Activated naive CD8-positive, alpha-beta T cell treated with anti-CD3 and anti-CD28 coated beads, Interleukin-2, amount 10 ng/mL, durations not matched to agents 7 days and 5 days (primary cell): Measurements from ENCODE around the gene RNF182. TPM values are rescaled to one million over a fixed set of nuclear protein-coding genes. Genes with fewer than 3 reads are reported as not detected.

ENCODE experiments used
- ATAC-seq: fragments of 150-1000 bp; cut with Tn5 transposase; one replicate; pipeline ENCODE4 v1.10.0; 2021; ENCODE audit warnings: low read depth, moderate library complexity
- POLR2A ChIA-PET: fragments of 350-600 bp; sonication (Branson Sonifier 250); formaldehyde crosslinking; loops from one replicate; lab custom pipeline; 2021; ENCODE audit warnings: antibody characterized with exemption; lab: Charles Lee
- DNase-seq: peaks from one replicate; pipeline ENCODE4 v3.0.0; 2021
- H3K27ac Mint-ChIP-seq: one replicate; pipeline ENCODE4 v1.8.0; 2022; ENCODE audit warnings: mild to moderate bottlenecking, mixed read lengths
- H3K27me3 Mint-ChIP-seq: one replicate; pipeline ENCODE4 v1.8.0; 2022; ENCODE audit warnings: mild to moderate bottlenecking, moderate library complexity, mixed read lengths
- H3K36me3 Mint-ChIP-seq: one replicate; pipeline ENCODE4 v1.8.0; 2021; ENCODE audit warnings: mild to moderate bottlenecking, mixed read lengths
- H3K4me1 Mint-ChIP-seq: one replicate; pipeline ENCODE4 v1.8.0; 2021; ENCODE audit warnings: mixed read lengths
- H3K4me3 Mint-ChIP-seq: one replicate; pipeline ENCODE4 v1.8.0; 2022; ENCODE audit warnings: mild to moderate bottlenecking, moderate library complexity, mixed read lengths
- H3K9me3 Mint-ChIP-seq: one replicate; pipeline ENCODE4 v1.8.0; 2021; ENCODE audit warnings: mixed read lengths
- total RNA-seq, 2 experiments: library from RNA; stranded (reverse); gene quantifications; one replicate each; pipeline ENCODE4 v1.2.3, GENCODE V29; 2021

RNF182 gene
- total RNA-seq, 2 experiments from 2014 or later, result not detected

DNA sequence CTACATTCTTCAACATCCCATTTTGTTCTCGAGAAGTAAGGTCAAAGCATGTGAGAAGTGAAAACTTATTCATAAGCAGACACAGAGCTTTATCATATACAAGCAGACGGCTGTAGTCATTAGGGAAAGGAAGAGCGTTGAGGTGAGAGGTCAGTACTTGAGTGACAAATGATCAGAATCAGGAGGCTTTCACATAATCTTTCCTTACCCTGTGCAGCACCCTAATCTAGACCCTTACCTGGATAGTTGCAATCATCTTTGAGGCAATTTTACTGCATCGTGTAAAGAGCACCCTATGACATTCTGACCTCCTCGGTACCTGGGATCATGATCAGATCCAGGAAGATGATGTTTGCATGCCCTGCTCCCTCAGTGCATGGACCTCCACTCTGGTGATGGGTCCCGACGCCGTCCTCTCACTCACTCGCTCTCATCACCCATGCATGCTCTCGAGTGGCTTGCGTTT, 62.7 kb downstream of the RNF182 start:
- Mint-ChIP-seq H3K27me3 (peaks cover 32% of the 10 kb centered on the region), H3K4me1 (no peaks in the 10 kb centered on the region), H3K27ac (no peak overlapping the region), H3K4me3 (no peak overlapping the region), H3K9me3 (no peaks in the 10 kb centered on the region), H3K36me3 (no peaks in the 10 kb centered on the region)
- no peak for ATAC-seq
- no peak for DNase-seq
- POLR2A ChIA-PET, result no interaction called here

DNA sequence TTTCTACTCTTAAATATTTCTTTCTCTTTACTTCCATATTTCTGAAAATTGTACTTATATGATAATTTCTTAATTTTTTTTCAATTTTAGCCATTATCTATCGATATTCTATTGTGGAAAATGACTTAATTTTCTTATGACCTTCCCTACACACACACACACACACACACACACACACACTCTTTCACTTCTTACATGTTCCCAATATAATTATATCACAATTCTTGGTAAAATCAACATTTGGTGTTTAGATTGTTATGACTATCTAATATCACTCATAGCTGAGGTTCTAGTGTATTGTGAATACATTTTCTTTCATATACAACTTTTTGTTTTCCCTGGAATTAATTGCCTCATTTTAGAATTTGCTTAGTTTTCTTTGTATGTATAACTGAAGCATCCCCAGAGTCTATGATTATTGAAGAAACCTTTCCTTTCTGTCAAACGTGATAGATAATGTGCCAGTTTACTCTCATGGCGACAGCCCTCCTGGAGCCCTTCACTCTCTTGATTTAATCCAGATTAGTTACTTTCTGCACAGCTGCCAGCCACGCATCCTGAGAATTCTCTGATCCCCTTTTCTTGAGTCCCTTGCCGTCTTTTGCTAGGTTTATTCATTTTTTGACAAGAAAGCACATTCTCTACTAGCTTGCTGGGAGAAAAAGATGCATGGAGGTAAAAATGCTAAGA, 63.4 kb downstream of the RNF182 start:
- POLR2A ChIA-PET, result no interaction called here
- no peaks in the 10 kb centered on the region for H3K9me3 Mint-ChIP-seq
- no peak overlapping the region for H3K4me3 Mint-ChIP-seq
- H3K27me3 Mint-ChIP-seq, result peaks cover 32% of the 10 kb centered on the region
- no peaks in the 10 kb centered on the region for H3K36me3 Mint-ChIP-seq
- H3K4me1 Mint-ChIP-seq, result no peaks in the 10 kb centered on the region
- H3K27ac Mint-ChIP-seq, result no peak overlapping the region
- DNase-seq (no peak), ATAC-seq (no peak)

DNA sequence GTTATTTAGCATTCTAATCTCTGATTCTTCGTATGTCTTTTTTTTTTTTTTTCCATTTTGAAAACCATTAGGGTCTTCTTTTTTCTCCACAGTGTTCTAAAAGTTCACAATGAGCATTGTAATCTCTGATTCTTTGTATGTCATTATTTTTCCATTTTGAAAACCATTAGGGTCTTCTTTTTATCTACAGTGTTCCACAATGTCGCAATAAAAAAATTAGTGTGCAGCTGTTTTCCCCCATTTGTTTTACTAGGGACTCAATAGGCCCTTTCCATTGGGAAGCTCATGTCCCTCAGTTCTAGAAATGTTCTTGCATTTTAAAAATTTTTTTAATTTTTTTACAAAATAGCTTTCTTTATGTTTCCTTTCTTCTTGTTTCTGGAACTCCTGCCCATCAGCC, 64.2 kb downstream of the RNF182 start:
- no peak for DNase-seq
- no peak overlapping the region for H3K4me3 Mint-ChIP-seq
- H3K4me1 Mint-ChIP-seq, result no peaks in the 10 kb centered on the region
- no peak for ATAC-seq
- no peaks in the 10 kb centered on the region for H3K9me3 Mint-ChIP-seq
- peaks cover 30% of the 10 kb centered on the region for H3K27me3 Mint-ChIP-seq
- no peak overlapping the region for H3K27ac Mint-ChIP-seq
- POLR2A ChIA-PET, result no interaction called here
- H3K36me3 Mint-ChIP-seq, result no peaks in the 10 kb centered on the region

DNA sequence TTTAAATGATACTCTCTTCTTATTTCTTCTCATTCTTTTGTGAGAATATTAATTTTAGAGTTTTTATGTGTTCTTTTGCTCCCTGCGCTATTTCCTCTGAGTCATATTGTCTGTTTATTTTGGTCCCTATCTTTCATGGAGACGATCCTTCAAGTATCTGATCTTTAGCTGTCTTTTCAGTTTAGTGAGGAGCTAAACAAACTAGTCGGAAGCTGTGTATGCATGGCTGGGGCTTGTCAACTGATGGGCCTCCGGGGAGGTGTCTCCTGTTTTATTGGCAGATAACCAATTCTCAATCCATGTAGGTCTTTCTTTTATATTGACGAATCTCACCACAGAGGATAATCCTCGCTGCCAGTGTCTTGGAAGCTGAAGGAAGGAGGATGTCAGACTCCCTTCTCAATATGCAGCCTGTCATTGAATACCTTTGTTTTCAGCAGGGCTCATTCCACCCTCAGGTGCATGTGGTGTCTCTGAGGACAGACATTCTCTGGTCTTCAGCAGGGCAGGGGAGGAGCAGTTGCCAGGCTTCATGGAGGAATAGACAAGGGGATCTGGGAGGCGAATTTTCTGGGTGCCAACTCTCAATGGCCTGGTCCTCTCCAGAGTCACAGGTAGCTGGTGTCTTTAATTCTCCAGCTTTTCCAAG, 64.9 kb downstream of the RNF182 start:
- Mint-ChIP-seq H3K27ac (no peak overlapping the region), H3K27me3 (peaks cover 32% of the 10 kb centered on the region), H3K4me1 (no peaks in the 10 kb centered on the region), H3K36me3 (no peaks in the 10 kb centered on the region), H3K9me3 (no peaks in the 10 kb centered on the region), H3K4me3 (no peak overlapping the region)
- POLR2A ChIA-PET, result no interaction called here
- DNase-seq (no peak), ATAC-seq (no peak)

DNA sequence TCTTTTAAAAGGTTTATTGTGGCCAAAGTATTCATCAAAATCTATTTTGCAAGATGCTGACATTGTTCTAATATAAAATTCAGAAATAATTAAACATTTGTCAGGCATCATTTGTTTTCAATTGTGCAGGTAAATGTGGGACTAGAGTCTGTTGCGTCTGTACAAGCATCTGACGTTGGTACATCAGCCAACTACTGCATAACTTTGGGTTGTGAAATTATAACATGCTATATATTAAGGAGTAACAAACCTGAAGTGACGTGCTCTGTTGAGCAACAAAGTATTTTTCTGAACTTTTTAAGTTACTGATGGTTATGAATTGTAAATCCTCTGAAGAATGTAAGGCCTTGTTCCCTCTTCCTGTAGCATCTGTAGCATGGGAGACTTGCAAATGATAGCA, 66.0 kb downstream of the RNF182 start:
- DNase-seq, result no peak
- POLR2A ChIA-PET, result no interaction called here
- H3K4me1 Mint-ChIP-seq, result no peaks in the 10 kb centered on the region
- no peaks in the 10 kb centered on the region for H3K36me3 Mint-ChIP-seq
- no peaks in the 10 kb centered on the region for H3K9me3 Mint-ChIP-seq
- ATAC-seq, result no peak
- H3K27ac Mint-ChIP-seq, result no peak overlapping the region
- peaks cover 36% of the 10 kb centered on the region for H3K27me3 Mint-ChIP-seq
- no peak overlapping the region for H3K4me3 Mint-ChIP-seq

DNA sequence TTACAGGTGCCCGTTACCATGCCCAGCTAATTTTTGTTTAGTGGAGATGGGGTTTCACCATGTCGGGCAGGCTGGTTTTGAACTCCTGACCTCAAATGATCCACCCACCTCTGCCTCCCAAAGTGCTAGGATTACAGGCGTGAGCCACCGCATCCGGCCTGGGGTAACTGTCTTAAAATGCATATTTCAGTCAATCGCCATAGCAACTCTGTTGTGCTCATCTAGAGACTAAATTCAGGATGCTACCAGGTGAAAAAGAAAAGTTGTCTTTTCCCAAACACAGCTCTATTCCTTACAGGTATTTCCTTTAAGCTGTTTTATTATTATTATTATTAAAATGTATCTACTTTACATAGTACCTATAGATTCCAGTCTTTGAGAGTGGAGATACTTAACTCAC, 66.6 kb downstream of the RNF182 start:
- DNase-seq (no peak), ATAC-seq (no peak)
- Mint-ChIP-seq H3K36me3 (no peaks in the 10 kb centered on the region), H3K4me3 (no peak overlapping the region), H3K27me3 (peaks cover 34% of the 10 kb centered on the region), H3K4me1 (no peaks in the 10 kb centered on the region), H3K27ac (no peak overlapping the region), H3K9me3 (no peaks in the 10 kb centered on the region)
- POLR2A ChIA-PET, result no interaction called here

DNA sequence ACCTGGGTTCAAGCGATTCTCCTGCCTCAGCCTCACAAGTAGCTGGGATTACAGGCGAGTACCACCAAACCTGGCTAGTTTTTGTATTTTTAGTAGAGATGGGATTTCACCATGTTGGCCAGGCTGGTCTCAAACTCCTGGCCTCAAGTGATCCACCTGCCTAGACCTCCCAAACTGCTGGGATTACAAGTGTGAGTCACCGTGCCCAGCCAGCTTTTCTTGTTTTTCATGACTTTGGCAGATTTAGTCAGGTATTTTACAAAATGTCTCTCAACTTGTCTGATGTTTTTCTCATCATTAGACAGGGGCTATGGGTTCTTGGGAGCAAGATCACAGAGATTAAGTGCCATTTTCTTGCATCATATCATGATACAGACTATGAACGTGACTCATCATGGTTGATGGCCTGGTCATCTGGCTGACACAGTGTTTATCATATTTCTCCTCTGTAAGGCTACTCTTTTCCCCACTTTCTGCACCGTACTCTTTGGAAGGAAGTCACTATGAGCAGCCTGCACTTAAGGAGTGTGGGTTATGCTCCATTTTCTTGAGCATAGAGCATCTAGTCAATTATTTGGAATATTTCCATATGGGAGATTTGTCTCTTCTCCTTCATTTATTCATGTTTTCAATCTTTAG, 67.8 kb downstream of the RNF182 start:
- H3K4me3 Mint-ChIP-seq, result no peak overlapping the region
- peaks cover 30% of the 10 kb centered on the region for H3K27me3 Mint-ChIP-seq

DNA sequence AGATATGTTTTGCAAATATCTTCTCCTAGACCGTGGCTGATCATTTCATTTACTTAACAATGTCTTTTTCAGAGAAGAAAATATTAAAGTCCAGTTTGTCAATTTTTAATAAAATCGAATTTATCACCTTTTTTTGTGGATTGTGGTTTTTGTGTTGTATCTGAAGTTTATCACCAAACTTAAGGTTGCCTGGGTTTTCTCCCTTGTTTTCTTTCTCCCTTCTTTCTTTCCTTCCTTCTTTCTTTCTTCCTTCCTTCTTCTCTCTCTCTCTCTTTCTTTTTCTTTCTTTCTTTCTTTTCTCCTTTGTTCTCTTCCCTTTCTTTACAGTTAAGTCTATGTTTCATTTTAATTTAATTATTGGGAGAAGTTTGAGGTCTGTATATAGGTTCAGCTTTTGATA, 68.7 kb downstream of the RNF182 start:
- POLR2A ChIA-PET, result no interaction called here
- Mint-ChIP-seq H3K9me3 (no peaks in the 10 kb centered on the region), H3K4me3 (no peak overlapping the region), H3K27me3 (peaks cover 25% of the 10 kb centered on the region), H3K4me1 (no peaks in the 10 kb centered on the region), H3K36me3 (no peaks in the 10 kb centered on the region), H3K27ac (no peak overlapping the region)
- ATAC-seq (no peak), DNase-seq (no peak)

More for the DNA sequence above, 67.8 kb downstream of the RNF182 start:
- Mint-ChIP-seq H3K9me3 (no peaks in the 10 kb centered on the region), H3K27ac (no peak overlapping the region), H3K4me1 (no peaks in the 10 kb centered on the region), H3K36me3 (no peaks in the 10 kb centered on the region)
- no peak for ATAC-seq
- POLR2A ChIA-PET, result no interaction called here
- DNase-seq, result no peak

DNA sequence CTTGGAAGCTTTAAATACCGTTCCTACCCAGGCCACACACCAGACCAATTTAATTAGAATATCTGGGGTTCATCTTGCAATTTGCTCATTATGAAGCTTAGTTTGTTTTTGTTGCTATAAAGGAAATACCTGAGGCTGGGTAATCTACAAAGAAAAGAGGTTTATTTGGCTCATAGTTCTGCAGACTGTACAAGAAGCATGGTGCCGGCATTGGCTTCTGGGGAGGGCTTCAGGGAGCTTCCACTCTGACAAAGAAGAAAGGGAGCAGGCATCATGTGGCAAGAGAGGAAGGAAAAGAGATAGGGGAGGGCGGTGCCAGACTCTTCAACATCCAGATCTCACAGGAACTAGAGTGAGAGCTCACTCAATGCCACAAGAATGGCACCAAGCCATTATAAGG, 73.6 kb downstream of the RNF182 start:
- H3K27ac Mint-ChIP-seq, result no peak overlapping the region
- H3K9me3 Mint-ChIP-seq, result no peaks in the 10 kb centered on the region
- no peaks in the 10 kb centered on the region for H3K4me1 Mint-ChIP-seq
- no peak overlapping the region for H3K4me3 Mint-ChIP-seq
- DNase-seq, result no peak
- POLR2A ChIA-PET, result interaction anchor here (0.6 kb wide), 1 partner anchor 1287 kb away, joined by 3 read pairs; no protein-coding TSS in a partner anchor
- no peaks in the 10 kb centered on the region for H3K36me3 Mint-ChIP-seq
- no peak for ATAC-seq
- H3K27me3 Mint-ChIP-seq, result peaks cover 21% of the 10 kb centered on the region

DNA sequence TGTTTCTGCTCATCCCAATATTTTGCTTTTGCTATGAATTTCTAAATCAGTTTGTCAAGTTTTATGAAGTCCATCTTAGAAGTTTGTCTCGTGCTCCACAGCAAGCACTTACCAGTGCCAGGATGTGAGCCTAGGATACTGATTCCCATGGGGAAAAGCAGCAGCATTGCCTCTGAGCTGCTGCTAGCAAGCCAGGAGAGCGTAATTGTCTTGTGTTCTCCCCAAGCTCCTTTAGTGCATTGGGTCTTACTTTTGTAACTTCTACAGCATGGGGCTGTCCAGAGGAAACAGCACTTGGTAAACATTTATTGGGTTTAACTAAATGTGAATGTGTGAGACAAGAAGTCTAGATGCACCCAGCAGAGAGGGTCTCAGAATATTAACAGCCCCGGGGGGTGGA, 76.1 kb downstream of the RNF182 start:
- Mint-ChIP-seq H3K9me3 (no peaks in the 10 kb centered on the region), H3K36me3 (no peaks in the 10 kb centered on the region), H3K27ac (no peak overlapping the region), H3K4me3 (no peak overlapping the region), H3K4me1 (no peaks in the 10 kb centered on the region), H3K27me3 (peaks cover 12% of the 10 kb centered on the region)
- POLR2A ChIA-PET, result no interaction called here
- no peak for ATAC-seq
- DNase-seq, result no peak

DNA sequence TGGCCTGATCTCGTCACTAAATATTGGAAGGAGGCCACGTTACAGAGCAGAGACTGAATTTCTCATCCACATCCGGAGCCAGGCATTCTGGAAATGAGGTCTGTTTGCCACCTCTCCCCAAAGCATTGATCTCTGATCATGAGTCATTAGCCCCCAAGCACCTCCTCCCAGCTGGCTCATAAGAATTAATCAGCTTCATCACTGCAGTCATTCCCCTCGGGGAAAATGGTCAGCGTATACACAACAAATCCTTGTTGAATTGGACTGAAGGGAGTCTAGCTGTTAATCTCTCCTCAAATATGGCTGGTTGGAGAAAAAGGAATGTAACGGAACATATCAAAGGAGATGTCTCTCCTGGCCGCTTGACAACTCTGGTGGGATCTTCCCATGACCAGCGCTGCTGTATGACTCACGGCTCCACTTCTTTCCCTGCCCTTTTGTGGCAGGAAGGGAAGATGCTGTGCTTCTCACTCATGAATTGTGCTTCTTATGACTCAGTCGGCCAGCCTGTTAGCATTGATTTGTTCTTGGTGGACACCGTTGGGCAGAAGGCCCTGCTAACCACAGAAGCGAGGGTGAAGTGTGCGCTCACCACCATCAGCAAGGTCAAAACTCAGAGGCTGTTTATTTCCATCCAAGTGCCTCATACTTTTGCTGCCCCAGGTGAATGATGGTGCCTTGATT, 76.7 kb downstream of the RNF182 start:
- ATAC-seq, result no peak
- Mint-ChIP-seq H3K27me3 (peaks cover 12% of the 10 kb centered on the region), H3K4me3 (no peak overlapping the region), H3K4me1 (no peaks in the 10 kb centered on the region), H3K27ac (no peak overlapping the region), H3K36me3 (no peaks in the 10 kb centered on the region), H3K9me3 (no peaks in the 10 kb centered on the region)
- POLR2A ChIA-PET, result no interaction called here
- DNase-seq, result no peak

DNA sequence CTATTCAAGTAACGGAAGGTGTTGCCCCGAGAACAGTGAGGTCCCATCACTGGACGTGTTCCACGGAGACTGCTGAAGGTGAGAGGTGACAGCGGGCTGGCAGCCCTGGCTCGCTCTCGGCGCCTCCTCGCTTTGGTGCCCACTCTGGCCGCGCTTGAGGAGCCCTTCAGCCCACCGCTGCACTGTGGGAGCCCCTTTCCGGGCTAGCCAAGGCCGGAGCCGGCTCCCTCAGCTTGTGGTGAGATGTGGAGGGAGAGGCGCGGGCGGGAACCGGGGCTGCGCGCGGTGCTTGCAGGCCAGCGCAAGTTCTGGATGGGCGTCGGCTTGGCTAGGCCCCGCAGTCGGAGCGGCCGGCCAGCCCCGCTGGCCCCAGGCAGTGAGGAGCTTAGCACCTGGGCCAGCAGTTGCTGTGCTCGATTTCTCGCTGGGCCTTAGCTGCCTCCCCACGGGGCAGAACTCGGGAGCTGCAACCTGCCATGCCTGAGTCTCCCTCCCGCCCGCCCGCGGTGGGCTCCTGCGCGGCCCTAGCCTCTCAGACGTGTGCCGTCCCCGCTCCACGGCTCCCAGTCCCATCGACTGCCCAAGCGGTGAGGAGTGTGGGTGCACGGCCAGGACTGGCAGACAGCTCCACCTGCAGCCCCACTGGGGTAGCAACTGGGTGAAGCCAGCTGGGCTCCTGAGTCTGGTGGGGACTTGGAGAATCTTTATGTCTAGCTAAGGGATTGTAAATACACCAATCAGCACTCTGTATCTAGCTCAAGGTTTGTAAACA, 77.6 kb downstream of the RNF182 start:
- POLR2A ChIA-PET, result no interaction called here
- no peak overlapping the region for H3K27ac Mint-ChIP-seq
- H3K9me3 Mint-ChIP-seq, result no peaks in the 10 kb centered on the region
- no peak for DNase-seq
- H3K36me3 Mint-ChIP-seq, result no peaks in the 10 kb centered on the region
- ATAC-seq, result no peak
- no peaks in the 10 kb centered on the region for H3K4me1 Mint-ChIP-seq
- no peak overlapping the region for H3K4me3 Mint-ChIP-seq
- peaks cover 12% of the 10 kb centered on the region for H3K27me3 Mint-ChIP-seq

DNA sequence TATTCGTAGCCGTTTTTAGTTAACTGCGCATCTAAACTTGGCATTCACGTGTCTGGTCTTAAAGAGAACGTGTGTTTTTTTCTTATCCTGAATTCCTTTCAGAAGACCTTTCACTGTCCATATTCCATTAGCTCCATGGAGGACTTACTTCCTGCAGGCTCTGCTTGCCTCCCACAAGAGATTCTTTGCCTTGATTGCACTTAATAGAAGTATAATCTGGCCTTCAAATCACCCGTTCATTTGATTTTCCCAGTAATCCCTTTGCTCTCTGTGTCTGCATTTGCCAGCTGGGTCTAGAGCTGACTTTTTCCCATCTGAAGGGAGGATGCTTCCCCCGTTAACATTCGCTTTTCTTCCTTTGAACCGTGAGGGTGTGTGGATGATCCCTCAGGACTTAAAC, 79.5 kb downstream of the RNF182 start:
- peaks cover 6% of the 10 kb centered on the region for H3K27me3 Mint-ChIP-seq
- no peaks in the 10 kb centered on the region for H3K36me3 Mint-ChIP-seq
- ATAC-seq (no peak), DNase-seq (no peak)
- no peak overlapping the region for H3K4me3 Mint-ChIP-seq
- H3K27ac Mint-ChIP-seq, result no peak overlapping the region
- POLR2A ChIA-PET, result no interaction called here
- H3K4me1 Mint-ChIP-seq, result no peaks in the 10 kb centered on the region
- H3K9me3 Mint-ChIP-seq, result no peaks in the 10 kb centered on the region
